Panc1 (cell line): ENCODE results near the gene PCSK5. TPM values are rescaled to one million over a fixed set of nuclear protein-coding genes. Genes with fewer than 3 reads are reported as not detected.

Experiments
- ATAC-seq: fragments of 200-7000 bp; cut with Tn5 transposase; 2 replicates; pipeline ENCODE4 v1.9.1; 2020; ENCODE audit warnings: mild to moderate bottlenecking, moderate library complexity
- BruUV-seq: library from RNA; stranded (reverse); fragments of 400-500 nt; replicated peaks from 2 replicates; lab custom pipeline; 2021; lab: Mats Ljungman, UMichigan
- CTCF ChIA-PET: fragments of 300-600 bp; sonication (Branson Sonifier 250); formaldehyde crosslinking; loops from one replicate; lab custom pipeline; 2022; ENCODE audit warnings: antibody characterized with exemption; lab: Charles Lee
- POLR2A ChIA-PET: fragments of 300-600 bp; sonication (Branson Sonifier 250); formaldehyde crosslinking; loops from one replicate; lab custom pipeline; 2022; ENCODE audit warnings: antibody characterized with exemption; lab: Charles Lee
- DNase-seq: peaks from one replicate; pipeline ENCODE4 v3.0.0-alpha.2; 2010; ENCODE audit warnings: low read depth, low spot score
- H3K27ac ChIP-seq: 2 replicates; pipeline ENCODE4 v1.5.1; 2011; ENCODE audit warnings: mild to moderate bottlenecking, low read length, inconsistent platforms
- H3K27me3 ChIP-seq: fragments of 200-500 bp; sonication (Bioruptor generic); 2 replicates; pipeline ENCODE4 v1.6.0; 2014; ENCODE audit warnings: low read length, inconsistent platforms; ENCODE audit not compliant: control insufficient read depth, insufficient read depth
- H3K36me3 ChIP-seq: fragments of 200-500 bp; sonication (Bioruptor generic); 2 replicates; pipeline ENCODE4 v1.5.1; 2014; ENCODE audit warnings: inconsistent platforms, mild to moderate bottlenecking, low read length, moderate library complexity; ENCODE audit not compliant: control insufficient read depth, insufficient read depth
- H3K4me1 ChIP-seq: 2 replicates; pipeline ENCODE4 v1.5.1; 2011; ENCODE audit warnings: inconsistent platforms, mild to moderate bottlenecking, low read length, moderate library complexity; ENCODE audit not compliant: control insufficient read depth, insufficient read depth
- H3K4me3 ChIP-seq, 2 experiments: 2 replicates each; pipeline ENCODE4 v1.5.1; 2011 to 2012; ENCODE audit warnings: low read depth in 2 of 2, low read length in 2 of 2, mild to moderate bottlenecking in 2 of 2, inconsistent platforms in 1 of 2, moderate library complexity in 1 of 2
- H3K9me3 ChIP-seq: fragments of 200-500 bp; sonication (Bioruptor generic); 2 replicates; pipeline ENCODE4 v1.5.1; 2014; ENCODE audit warnings: low read depth, mild to moderate bottlenecking, inconsistent platforms, low read length, moderate library complexity; ENCODE audit not compliant: control insufficient read depth, insufficient read depth
- POLR2AphosphoS5 ChIP-seq: IDR thresholded peaks from 2 replicates; pipeline ENCODE4 v1.6.1; 2012; ENCODE audit warnings: mild to moderate bottlenecking, low read depth, low read length, moderate library complexity
- SIN3A ChIP-seq: IDR thresholded peaks from 2 replicates; pipeline ENCODE4 v1.6.1; 2012; ENCODE audit warnings: low read depth, mild to moderate bottlenecking, low read length, moderate library complexity, borderline replicate concordance; ENCODE audit not compliant: insufficient read depth
- TCF7L2 ChIP-seq: IDR thresholded peaks from 2 replicates; pipeline ENCODE4 v1.6.1; 2011; ENCODE audit warnings: mild to moderate bottlenecking, low read depth, low read length, inconsistent platforms
- in situ Hi-C: cut with HindIII; loops from 2 replicates; pipeline ENCODE4 v1.10.0; 2016; ENCODE audit warnings: low sequenced_read_pairs, low pct_unique_long_range_greater_than_20kb
- intact Hi-C: fragments of 100-400 bp; cut with micrococcal nuclease; formaldehyde crosslinking; loops from one replicate; pipeline ENCODE4 v1.10.0; 2022; ENCODE audit not compliant: unreplicated experiment
- total RNA-seq: library from RNA; stranded (reverse); gene quantifications from one replicate; pipeline ENCODE4 v1.2.1, GENCODE V29; 2021; ENCODE audit not compliant: unreplicated experiment
- TF ChIP-seq, protein P1 (sequence below), 2 experiments: IDR thresholded peaks; 2 replicates each; pipeline ENCODE4 v1.6.1; 2011 to 2012; ENCODE audit warnings: low read depth in 2 of 2, control low read depth in 1 of 2, low read length in 1 of 2, mild to moderate bottlenecking in 1 of 2, moderate library complexity in 1 of 2; ENCODE audit not compliant: insufficient read depth in 1 of 2
- TF ChIP-seq, protein P2 (sequence below): fragments of 450-650 bp; IDR thresholded peaks from 2 replicates; pipeline ENCODE4 v1.5.1; 2017; ENCODE audit warnings: mild to moderate bottlenecking

Gene PCSK5
- total RNA-seq, 1 experiment from 2014 or later = 0.21 TPM

DNA sequence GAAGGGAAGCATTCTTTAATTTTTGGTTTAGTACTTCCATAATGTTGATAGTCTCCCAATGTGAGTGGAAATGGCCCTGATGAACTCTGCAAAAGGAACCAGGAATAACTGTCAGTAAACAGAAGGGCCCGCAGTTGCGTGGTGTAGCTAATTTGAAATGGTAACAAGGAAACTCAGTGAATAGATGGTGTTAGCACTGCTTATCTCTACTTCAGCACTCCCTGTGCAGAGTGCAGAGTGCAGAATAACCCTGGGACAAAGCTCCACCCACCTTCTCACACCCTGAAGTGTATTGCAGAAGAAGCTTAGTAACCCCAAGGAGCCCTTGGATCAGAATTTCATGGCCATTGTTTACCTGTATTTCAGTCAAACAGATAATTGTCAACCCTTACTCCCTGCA is 158.9 kb downstream of the PCSK5 start:
- intact Hi-C loops = no loop called here

DNA sequence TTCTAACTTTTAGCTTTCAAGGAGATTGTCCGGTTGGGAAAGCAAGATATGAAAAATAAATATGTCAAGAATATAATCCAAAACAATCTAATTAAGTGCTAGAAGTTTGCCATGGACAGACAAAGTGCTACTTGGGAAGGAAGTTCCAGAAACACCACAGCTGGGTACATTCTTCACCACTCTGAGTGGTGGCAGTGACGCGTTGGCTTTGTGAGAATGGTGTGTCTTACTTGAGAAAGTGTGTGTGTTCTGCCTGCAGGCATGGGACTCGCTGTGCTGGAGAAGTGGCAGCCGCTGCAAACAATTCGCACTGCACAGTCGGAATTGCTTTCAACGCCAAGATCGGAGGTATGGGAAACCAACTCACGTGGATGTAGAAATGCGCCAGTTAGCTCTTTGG is 177.2 kb downstream of the PCSK5 start:
- BruUV-seq = no TSS peak
- CTCF ChIA-PET = no interaction called here

More for the DNA sequence above, 158.9 kb downstream of the PCSK5 start:
- no peak overlapping the region for H3K27ac ChIP-seq
- H3K4me3 ChIP-seq = no peak overlapping the region
- TF ChIP-seq, protein P1, sequence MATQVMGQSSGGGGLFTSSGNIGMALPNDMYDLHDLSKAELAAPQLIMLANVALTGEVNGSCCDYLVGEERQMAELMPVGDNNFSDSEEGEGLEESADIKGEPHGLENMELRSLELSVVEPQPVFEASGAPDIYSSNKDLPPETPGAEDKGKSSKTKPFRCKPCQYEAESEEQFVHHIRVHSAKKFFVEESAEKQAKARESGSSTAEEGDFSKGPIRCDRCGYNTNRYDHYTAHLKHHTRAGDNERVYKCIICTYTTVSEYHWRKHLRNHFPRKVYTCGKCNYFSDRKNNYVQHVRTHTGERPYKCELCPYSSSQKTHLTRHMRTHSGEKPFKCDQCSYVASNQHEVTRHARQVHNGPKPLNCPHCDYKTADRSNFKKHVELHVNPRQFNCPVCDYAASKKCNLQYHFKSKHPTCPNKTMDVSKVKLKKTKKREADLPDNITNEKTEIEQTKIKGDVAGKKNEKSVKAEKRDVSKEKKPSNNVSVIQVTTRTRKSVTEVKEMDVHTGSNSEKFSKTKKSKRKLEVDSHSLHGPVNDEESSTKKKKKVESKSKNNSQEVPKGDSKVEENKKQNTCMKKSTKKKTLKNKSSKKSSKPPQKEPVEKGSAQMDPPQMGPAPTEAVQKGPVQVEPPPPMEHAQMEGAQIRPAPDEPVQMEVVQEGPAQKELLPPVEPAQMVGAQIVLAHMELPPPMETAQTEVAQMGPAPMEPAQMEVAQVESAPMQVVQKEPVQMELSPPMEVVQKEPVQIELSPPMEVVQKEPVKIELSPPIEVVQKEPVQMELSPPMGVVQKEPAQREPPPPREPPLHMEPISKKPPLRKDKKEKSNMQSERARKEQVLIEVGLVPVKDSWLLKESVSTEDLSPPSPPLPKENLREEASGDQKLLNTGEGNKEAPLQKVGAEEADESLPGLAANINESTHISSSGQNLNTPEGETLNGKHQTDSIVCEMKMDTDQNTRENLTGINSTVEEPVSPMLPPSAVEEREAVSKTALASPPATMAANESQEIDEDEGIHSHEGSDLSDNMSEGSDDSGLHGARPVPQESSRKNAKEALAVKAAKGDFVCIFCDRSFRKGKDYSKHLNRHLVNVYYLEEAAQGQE (IDR thresholded peaks at IDR 0.05; ENCODE audit: insufficient read depth in 1 of 2, low read depth in 2 of 2, low read length in 1 of 2) = no peak
- no peak for TF ChIP-seq TCF7L2
- no peak for TF ChIP-seq POLR2AphosphoS5
- TF ChIP-seq SIN3A = no peak
- TF ChIP-seq, protein P2, sequence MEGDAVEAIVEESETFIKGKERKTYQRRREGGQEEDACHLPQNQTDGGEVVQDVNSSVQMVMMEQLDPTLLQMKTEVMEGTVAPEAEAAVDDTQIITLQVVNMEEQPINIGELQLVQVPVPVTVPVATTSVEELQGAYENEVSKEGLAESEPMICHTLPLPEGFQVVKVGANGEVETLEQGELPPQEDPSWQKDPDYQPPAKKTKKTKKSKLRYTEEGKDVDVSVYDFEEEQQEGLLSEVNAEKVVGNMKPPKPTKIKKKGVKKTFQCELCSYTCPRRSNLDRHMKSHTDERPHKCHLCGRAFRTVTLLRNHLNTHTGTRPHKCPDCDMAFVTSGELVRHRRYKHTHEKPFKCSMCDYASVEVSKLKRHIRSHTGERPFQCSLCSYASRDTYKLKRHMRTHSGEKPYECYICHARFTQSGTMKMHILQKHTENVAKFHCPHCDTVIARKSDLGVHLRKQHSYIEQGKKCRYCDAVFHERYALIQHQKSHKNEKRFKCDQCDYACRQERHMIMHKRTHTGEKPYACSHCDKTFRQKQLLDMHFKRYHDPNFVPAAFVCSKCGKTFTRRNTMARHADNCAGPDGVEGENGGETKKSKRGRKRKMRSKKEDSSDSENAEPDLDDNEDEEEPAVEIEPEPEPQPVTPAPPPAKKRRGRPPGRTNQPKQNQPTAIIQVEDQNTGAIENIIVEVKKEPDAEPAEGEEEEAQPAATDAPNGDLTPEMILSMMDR = no peak
- BruUV-seq = no TSS peak
- in situ Hi-C loops = no loop called here
- ChIA-PET CTCF (no interaction called here), POLR2A (no interaction called here)
- no peaks in the 10 kb centered on the region for H3K9me3 ChIP-seq
- DNase-seq (no peak), ATAC-seq (no peak)
- H3K27me3 ChIP-seq = no peaks in the 10 kb centered on the region
- H3K36me3 ChIP-seq = no peaks in the 10 kb centered on the region
- no peaks in the 10 kb centered on the region for H3K4me1 ChIP-seq

More for the DNA sequence above, 177.2 kb downstream of the PCSK5 start:
- no peak for ATAC-seq
- no peak for DNase-seq
- intact Hi-C loops = no loop called here
- in situ Hi-C loops = no loop called here
- no peaks in the 10 kb centered on the region for H3K4me1 ChIP-seq
- TF ChIP-seq TCF7L2 = no peak
- TF ChIP-seq, protein P1 (IDR thresholded peaks at IDR 0.05; ENCODE audit: insufficient read depth in 1 of 2, low read depth in 2 of 2, low read length in 1 of 2) = no peak
- TF ChIP-seq POLR2AphosphoS5 = no peak
- TF ChIP-seq SIN3A = no peak
- TF ChIP-seq, protein P2 = no peak
- no peak overlapping the region for H3K27ac ChIP-seq
- POLR2A ChIA-PET = no interaction called here
- no peaks in the 10 kb centered on the region for H3K9me3 ChIP-seq
- H3K36me3 ChIP-seq = no peaks in the 10 kb centered on the region
- H3K27me3 ChIP-seq = no peaks in the 10 kb centered on the region
- no peak overlapping the region for H3K4me3 ChIP-seq
